Lower leg skin (tissue), 4 donors: Measurements from ENCODE around the gene CAV1. TPM values are rescaled to one million over a fixed set of nuclear protein-coding genes. Genes with fewer than 3 reads are reported as not detected.

Source experiments
- DNase-seq, 2 donors: peaks; one replicate each; pipeline ENCODE4 v3.0.0-alpha.2; 2019; ENCODE audit warnings: low spot score in 2 of 2
- H3K4me3 ChIP-seq: fragments of 200-600 bp; sonication (generic); 2 replicates; pipeline ENCODE4 v1.5.1; 2017; ENCODE audit warnings: mild to moderate bottlenecking, low read depth; ENCODE audit not compliant: poor library complexity, severe bottlenecking
- CTCF ChIP-seq, 3 donors: fragments of 450-650 bp; IDR thresholded peaks; one replicate each; pipeline ENCODE4 v1.5.1; 2016; ENCODE audit warnings: antibody characterized with exemption in 3 of 3, mild to moderate bottlenecking in 3 of 3, moderate library complexity in 2 of 3
- POLR2A ChIP-seq, 2 donors: fragments of 450-650 bp; IDR thresholded peaks; one replicate each; pipeline ENCODE4 v1.6.1; 2016 to 2017; ENCODE audit warnings: antibody characterized with exemption in 2 of 2, mild to moderate bottlenecking in 1 of 2, moderate library complexity in 1 of 2
- WGBS, 2 donors: methylation state at CpG; one replicate each; pipeline ENCODE4 v1.1.5; 2018; 5-methylcytosine and 5-hydroxymethylcytosine counted together
- intact Hi-C: fragments of 100-400 bp; cut with DNase I; formaldehyde crosslinking; loops from one replicate; pipeline ENCODE4 v1.15.0; 2023; ENCODE audit warnings: low total_unique reads
- total RNA-seq, 4 donors: library from RNA; depleted of rRNA; stranded (reverse); fragments of >200 nt; gene quantifications; one replicate each; pipeline ENCODE4 v1.1.0, GENCODE V29; 2016

Gene CAV1
- total RNA-seq, 4 donors from 2014 or later: 78.7 to 178 (median 139) TPM

- intact Hi-C loops: no loop called here
- H3K4me3 ChIP-seq: no peak overlapping the region
- TF ChIP-seq CTCF (IDR thresholded peaks at IDR 0.05): no peak
- TF ChIP-seq POLR2A (IDR thresholded peaks at IDR 0.05): no peak
- no peak for DNase-seq
Measured at GRCh38 chr7:116518961-116519360, 5.9 kb upstream of the CAV1 start.

GRCh38 chr7:116521046-116521664, 3.7 kb upstream of the CAV1 start:
- intact Hi-C loops: loop anchor here (10.0 kb wide), 1 partner anchor 266 kb away; no protein-coding TSS in a partner anchor
- no peak for DNase-seq
- TF ChIP-seq CTCF (IDR thresholded peaks at IDR 0.05) (no peak), POLR2A (IDR thresholded peaks at IDR 0.05) (no peak)
- no peak overlapping the region for H3K4me3 ChIP-seq
- WGBS, 2 donors: 49 to 53% methylated on average over 6 of the region's 6 CpGs

- TF ChIP-seq CTCF (IDR thresholded peaks at IDR 0.05) (no peak), POLR2A (IDR thresholded peaks at IDR 0.05) (no peak)
- WGBS, 2 donors: 36 to 38% methylated on average over 5 of the region's 5 CpGs
- H3K4me3 ChIP-seq: no peak overlapping the region
- intact Hi-C loops: loop anchor here (10.0 kb wide), 1 partner anchor 267 kb away; no protein-coding TSS in a partner anchor
- no peak for DNase-seq
Measured at GRCh38 chr7:116522247-116522646, 2.6 kb upstream of the CAV1 start.

GRCh38 chr7:116524221-116524608, 621 bp upstream of the CAV1 start:
- intact Hi-C loops: loop anchor here (10.0 kb wide), 1 partner anchor 269 kb away; no protein-coding TSS in a partner anchor
- no peak for DNase-seq
- 8 to 12% methylated on average over 10 of the region's 10 CpGs for WGBS, 2 donors

GRCh38 chr7:116525298-116525912, 569 bp downstream of the CAV1 start:
- intact Hi-C loops: loop anchor here (10.0 kb wide), 1 partner anchor 271 kb away; no protein-coding TSS in a partner anchor
- peak overlapping the region; percentile 96 for H3K4me3 ChIP-seq
- peak; percentile 59 to 92 for DNase-seq
- TF ChIP-seq CTCF (IDR thresholded peaks at IDR 0.05) (no peak), POLR2A (IDR thresholded peaks at IDR 0.05) (no peak)
- WGBS, 2 donors: 0% methylated on average over 28 to 35 of the region's 36 CpGs

More at GRCh38 chr7:116524221-116524608, 621 bp upstream of the CAV1 start:
- no peak overlapping the region for H3K4me3 ChIP-seq
- TF ChIP-seq CTCF (IDR thresholded peaks at IDR 0.05) (no peak), POLR2A (IDR thresholded peaks at IDR 0.05) (no peak)
